ENCODE results near the gene HEPN1. TPM values are rescaled to one million over a fixed set of nuclear protein-coding genes. Genes with fewer than 3 reads are reported as not detected.

The HEPN1 gene
- total and polyA plus RNA-seq, 2 of the 8 experiments (the other 6 are each of a cell fraction or from before 2014, with no cell fraction given), result not detected

DNA sequence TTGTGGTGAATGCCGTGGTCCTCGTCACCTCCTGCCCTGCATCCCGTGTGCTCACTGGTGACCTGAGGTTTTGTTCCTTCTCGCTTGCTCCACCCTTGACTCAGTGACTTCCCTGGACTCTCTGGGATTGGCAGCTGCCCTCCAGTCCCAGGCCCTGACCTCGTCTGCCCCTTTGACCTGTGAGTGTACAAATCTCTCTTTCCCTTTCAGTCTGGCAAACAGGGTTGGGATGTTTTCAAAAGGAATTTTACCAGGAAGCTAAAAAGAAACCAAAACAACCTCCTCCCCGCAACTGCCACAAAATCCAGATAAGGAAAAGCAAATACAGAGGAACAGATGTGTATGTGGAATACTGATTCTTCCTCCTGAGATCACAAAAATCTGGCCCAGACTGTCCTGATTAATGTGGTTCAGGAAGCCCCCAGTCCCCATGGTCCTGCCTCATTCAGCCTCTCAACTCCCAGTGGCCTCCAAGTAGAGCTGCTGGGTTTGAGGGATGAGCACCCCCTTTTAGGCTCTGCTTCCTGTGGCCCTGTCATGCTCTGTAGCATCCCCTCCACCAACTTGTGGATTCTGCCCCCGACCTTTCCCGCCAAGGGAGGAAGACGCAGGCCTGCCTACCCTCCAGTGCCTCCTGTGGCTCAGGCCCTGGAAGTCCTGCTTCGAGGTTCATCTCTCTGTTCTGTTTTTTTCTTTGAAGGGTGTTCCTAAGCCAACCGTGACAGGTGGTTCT lies 36.5 kb upstream of the HEPN1 start (continued):
- TF ChIP-seq JUND (IDR thresholded peaks at IDR 0.05; ENCODE audit: low read length) (no peak), CHD2 (IDR thresholded peaks at IDR 0.05; ENCODE audit: low read length) (no peak), SP4 (IDR thresholded peaks at IDR 0.05; ENCODE audit: low read length) (no peak), SP2 (IDR thresholded peaks at IDR 0.05; ENCODE audit: low read length) (no peak)
- TF ChIP-seq, protein P1, sequence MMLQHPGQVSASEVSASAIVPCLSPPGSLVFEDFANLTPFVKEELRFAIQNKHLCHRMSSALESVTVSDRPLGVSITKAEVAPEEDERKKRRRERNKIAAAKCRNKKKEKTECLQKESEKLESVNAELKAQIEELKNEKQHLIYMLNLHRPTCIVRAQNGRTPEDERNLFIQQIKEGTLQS (IDR thresholded peaks at IDR 0.05; ENCODE audit: insufficient read depth, low read depth, low read length), result no peak
